ENCODE results near the gene PRKAG3.

DNA sequence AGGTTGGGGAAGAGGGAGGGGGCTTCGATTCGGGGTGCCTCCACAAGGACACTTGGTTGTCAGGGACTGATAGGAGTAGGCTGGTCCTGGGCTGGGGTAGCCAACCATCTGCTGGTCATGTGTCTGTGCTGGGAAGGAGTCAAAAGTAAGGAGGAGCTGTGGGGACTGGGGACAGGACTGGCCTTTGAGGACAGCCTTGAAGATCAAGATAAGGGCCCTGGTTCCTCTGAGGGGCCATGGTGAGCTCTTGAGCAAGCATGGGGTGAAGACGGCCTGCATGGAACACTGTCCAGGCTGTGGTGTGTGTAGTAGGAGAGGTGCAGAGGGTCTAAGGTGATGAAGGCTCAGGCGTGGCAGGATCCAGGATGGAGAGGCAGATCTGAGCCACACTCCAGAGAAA, 47.9 kb downstream of the PRKAG3 start:
- TF ChIP-seq, protein P1, sequence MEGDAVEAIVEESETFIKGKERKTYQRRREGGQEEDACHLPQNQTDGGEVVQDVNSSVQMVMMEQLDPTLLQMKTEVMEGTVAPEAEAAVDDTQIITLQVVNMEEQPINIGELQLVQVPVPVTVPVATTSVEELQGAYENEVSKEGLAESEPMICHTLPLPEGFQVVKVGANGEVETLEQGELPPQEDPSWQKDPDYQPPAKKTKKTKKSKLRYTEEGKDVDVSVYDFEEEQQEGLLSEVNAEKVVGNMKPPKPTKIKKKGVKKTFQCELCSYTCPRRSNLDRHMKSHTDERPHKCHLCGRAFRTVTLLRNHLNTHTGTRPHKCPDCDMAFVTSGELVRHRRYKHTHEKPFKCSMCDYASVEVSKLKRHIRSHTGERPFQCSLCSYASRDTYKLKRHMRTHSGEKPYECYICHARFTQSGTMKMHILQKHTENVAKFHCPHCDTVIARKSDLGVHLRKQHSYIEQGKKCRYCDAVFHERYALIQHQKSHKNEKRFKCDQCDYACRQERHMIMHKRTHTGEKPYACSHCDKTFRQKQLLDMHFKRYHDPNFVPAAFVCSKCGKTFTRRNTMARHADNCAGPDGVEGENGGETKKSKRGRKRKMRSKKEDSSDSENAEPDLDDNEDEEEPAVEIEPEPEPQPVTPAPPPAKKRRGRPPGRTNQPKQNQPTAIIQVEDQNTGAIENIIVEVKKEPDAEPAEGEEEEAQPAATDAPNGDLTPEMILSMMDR (conservative IDR thresholded peaks at IDR 0.05), result no peak
- TF ChIP-seq EZH2 (IDR thresholded peaks at IDR 0.05; ENCODE audit: low read depth), result no peak
